GM23338 (cell line): ENCODE data around the gene ZCCHC24. TPM values are rescaled to one million over a fixed set of nuclear protein-coding genes. Genes with fewer than 3 reads are reported as not detected.

Experiments
- ATAC-seq: fragments of 200-7000 bp; cut with Tn5 transposase; 3 replicates; pipeline ENCODE4 v1.9.1; 2020
- DNase-seq: peaks from one replicate; pipeline ENCODE4 v3.0.0-alpha.2; 2015; ENCODE audit warnings: low spot score
- H2AFZ ChIP-seq: fragments of 200-600 bp; sonication (generic); 2 replicates; pipeline ENCODE4 v1.8.0; 2016; ENCODE audit warnings: antibody characterized with exemption, mild to moderate bottlenecking, moderate library complexity
- H3F3A ChIP-seq: fragments of 200-600 bp; sonication (generic); replicated peaks from 2 replicates; pipeline ENCODE4 v1.8.0; 2017; ENCODE audit warnings: antibody characterized with exemption, mixed run types, low read depth
- H3K27ac ChIP-seq: fragments of 200-600 bp; sonication (generic); 2 replicates; pipeline ENCODE4 v1.6.1; 2016; ENCODE audit warnings: low read depth
- H3K27me3 ChIP-seq: fragments of 200-600 bp; sonication (generic); 2 replicates; pipeline ENCODE4 v1.8.0; 2016; ENCODE audit warnings: mild to moderate bottlenecking, mixed run types, moderate library complexity; ENCODE audit not compliant: insufficient read depth
- H3K36me3 ChIP-seq: fragments of 200-600 bp; sonication (generic); 2 replicates; pipeline ENCODE4 v1.8.0; 2016; ENCODE audit warnings: mild to moderate bottlenecking; ENCODE audit not compliant: insufficient read depth
- H3K4me1 ChIP-seq: fragments of 200-600 bp; sonication (generic); 2 replicates; pipeline ENCODE4 v1.8.0; 2016; ENCODE audit warnings: mild to moderate bottlenecking, moderate library complexity; ENCODE audit not compliant: insufficient read depth
- H3K4me2 ChIP-seq: fragments of 200-600 bp; sonication (generic); 2 replicates; pipeline ENCODE4 v1.7.1; 2017; ENCODE audit warnings: mixed run types
- H3K4me3 ChIP-seq: fragments of 200-600 bp; sonication (generic); 2 replicates; pipeline ENCODE4 v1.6.1; 2016; ENCODE audit warnings: mixed run types
- H3K79me2 ChIP-seq: fragments of 200-600 bp; sonication (generic); replicated peaks from 2 replicates; pipeline ENCODE4 v1.8.0; 2017; ENCODE audit warnings: mild to moderate bottlenecking; ENCODE audit not compliant: insufficient read depth
- H3K9me2 ChIP-seq: fragments of 200-600 bp; sonication (generic); 2 replicates; pipeline ENCODE4 v1.8.0; 2017; ENCODE audit not compliant: insufficient read depth
- H4K20me1 ChIP-seq: fragments of 200-600 bp; sonication (generic); replicated peaks from 2 replicates; pipeline ENCODE4 v1.8.0; 2017; ENCODE audit warnings: mild to moderate bottlenecking; ENCODE audit not compliant: insufficient read depth
- H3K27ac Mint-ChIP-seq: 2 replicates; pipeline ENCODE4 v1.8.0; 2020; ENCODE audit warnings: inconsistent platforms, mild to moderate bottlenecking, moderate library complexity, mixed read lengths
- H3K27me3 Mint-ChIP-seq: 3 replicates; pipeline ENCODE4 v1.8.0; 2022; ENCODE audit warnings: low read depth, mild to moderate bottlenecking, moderate library complexity, mixed read lengths, inconsistent platforms; ENCODE audit not compliant: insufficient read depth, poor library complexity
- H3K36me3 Mint-ChIP-seq: 3 replicates; pipeline ENCODE4 v1.8.0; 2021; ENCODE audit warnings: low read depth, mild to moderate bottlenecking, inconsistent platforms, moderate library complexity, mixed read lengths
- H3K4me1 Mint-ChIP-seq: 3 replicates; pipeline ENCODE4 v1.8.0; 2020; ENCODE audit warnings: mild to moderate bottlenecking, inconsistent platforms, mixed read lengths
- H3K4me3 Mint-ChIP-seq: 3 replicates; pipeline ENCODE4 v1.8.0; 2021; ENCODE audit warnings: moderate library complexity, mild to moderate bottlenecking, inconsistent platforms, mixed read lengths
- H3K9me3 Mint-ChIP-seq: 3 replicates; pipeline ENCODE4 v1.8.0; 2020; ENCODE audit warnings: moderate library complexity, mild to moderate bottlenecking, inconsistent platforms, mixed read lengths
- ETS1 ChIP-seq: IDR thresholded peaks from 2 replicates; pipeline ENCODE4 v1.6.1; 2016; ENCODE audit warnings: antibody characterized with exemption
- EZH2 ChIP-seq: fragments of 200-600 bp; sonication (generic); IDR thresholded peaks from one replicate; pipeline ENCODE4 v1.8.0; 2017; ENCODE audit warnings: antibody characterized with exemption, mild to moderate bottlenecking, low read depth; ENCODE audit not compliant: unreplicated experiment
- EZH2phosphoT487 ChIP-seq: fragments of 200-600 bp; sonication (generic); IDR thresholded peaks from one replicate; pipeline ENCODE4 v1.8.1; 2018; ENCODE audit warnings: antibody characterized with exemption; ENCODE audit not compliant: unreplicated experiment
- JUNB ChIP-seq: IDR thresholded peaks from one replicate; pipeline ENCODE4 v1.6.1; 2016; ENCODE audit warnings: antibody characterized with exemption; ENCODE audit not compliant: unreplicated experiment
- POLR2AphosphoS5 ChIP-seq: IDR thresholded peaks from 2 replicates; pipeline ENCODE4 v1.6.1; 2016; ENCODE audit warnings: antibody characterized with exemption, low read depth
- STAT1 ChIP-seq: IDR thresholded peaks from one replicate; pipeline ENCODE4 v1.6.1; 2016; ENCODE audit warnings: antibody characterized with exemption; ENCODE audit not compliant: unreplicated experiment
- ZNF114 ChIP-seq: fragments of 250-450 bp; sonication (Bioruptor Pico); IDR thresholded peaks from 2 replicates; pipeline ENCODE4 v1.5.0; 2020; ENCODE audit warnings: mild to moderate bottlenecking, moderate library complexity
- ZNF331 ChIP-seq: fragments of 250-450 bp; sonication (Bioruptor Pico); IDR thresholded peaks from 2 replicates; pipeline ENCODE4 v1.5.0; 2020; ENCODE audit warnings: low read depth, mild to moderate bottlenecking, moderate library complexity
- polyA plus RNA-seq: library from polyadenylated mRNA; unstranded; fragments of >200 nt; fragmentation: Nextera tagmentation; extraction: Ambion mirVana; gene quantifications from 2 replicates; pipeline ENCODE4 v1.2.1, GENCODE V29; 2016
- total RNA-seq: library from RNA; depleted of rRNA; stranded (reverse); fragments of >200 nt; shearing (Covaris generic); gene quantifications from 2 replicates; pipeline ENCODE4 v1.2.3, GENCODE V29; 2014
- TF ChIP-seq, protein P1 (sequence below): IDR thresholded peaks from one replicate; pipeline ENCODE4 v1.6.1; 2018; ENCODE audit warnings: antibody characterized with exemption; ENCODE audit not compliant: unreplicated experiment
- TF ChIP-seq, protein P2 (sequence below), 2 experiments: fragments of 200-600 bp in 1 of 2; sonication (generic) in 1 of 2; conservative IDR thresholded peaks; 2 replicates each; pipeline versions ENCODE4 v1.5.1 to v1.6.1; 2016 to 2017; ENCODE audit warnings: antibody characterized with exemption in 2 of 2, low read depth in 2 of 2, mild to moderate bottlenecking in 2 of 2, moderate library complexity in 1 of 2

Gene ZCCHC24
- total and polyA plus RNA-seq, 2 experiments from 2014 or later: 2.0 to 10.1 TPM

- TF ChIP-seq, protein P1, sequence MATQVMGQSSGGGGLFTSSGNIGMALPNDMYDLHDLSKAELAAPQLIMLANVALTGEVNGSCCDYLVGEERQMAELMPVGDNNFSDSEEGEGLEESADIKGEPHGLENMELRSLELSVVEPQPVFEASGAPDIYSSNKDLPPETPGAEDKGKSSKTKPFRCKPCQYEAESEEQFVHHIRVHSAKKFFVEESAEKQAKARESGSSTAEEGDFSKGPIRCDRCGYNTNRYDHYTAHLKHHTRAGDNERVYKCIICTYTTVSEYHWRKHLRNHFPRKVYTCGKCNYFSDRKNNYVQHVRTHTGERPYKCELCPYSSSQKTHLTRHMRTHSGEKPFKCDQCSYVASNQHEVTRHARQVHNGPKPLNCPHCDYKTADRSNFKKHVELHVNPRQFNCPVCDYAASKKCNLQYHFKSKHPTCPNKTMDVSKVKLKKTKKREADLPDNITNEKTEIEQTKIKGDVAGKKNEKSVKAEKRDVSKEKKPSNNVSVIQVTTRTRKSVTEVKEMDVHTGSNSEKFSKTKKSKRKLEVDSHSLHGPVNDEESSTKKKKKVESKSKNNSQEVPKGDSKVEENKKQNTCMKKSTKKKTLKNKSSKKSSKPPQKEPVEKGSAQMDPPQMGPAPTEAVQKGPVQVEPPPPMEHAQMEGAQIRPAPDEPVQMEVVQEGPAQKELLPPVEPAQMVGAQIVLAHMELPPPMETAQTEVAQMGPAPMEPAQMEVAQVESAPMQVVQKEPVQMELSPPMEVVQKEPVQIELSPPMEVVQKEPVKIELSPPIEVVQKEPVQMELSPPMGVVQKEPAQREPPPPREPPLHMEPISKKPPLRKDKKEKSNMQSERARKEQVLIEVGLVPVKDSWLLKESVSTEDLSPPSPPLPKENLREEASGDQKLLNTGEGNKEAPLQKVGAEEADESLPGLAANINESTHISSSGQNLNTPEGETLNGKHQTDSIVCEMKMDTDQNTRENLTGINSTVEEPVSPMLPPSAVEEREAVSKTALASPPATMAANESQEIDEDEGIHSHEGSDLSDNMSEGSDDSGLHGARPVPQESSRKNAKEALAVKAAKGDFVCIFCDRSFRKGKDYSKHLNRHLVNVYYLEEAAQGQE: no peak
- TF ChIP-seq JUNB (no peak), EZH2 (no peak), POLR2AphosphoS5 (no peak), ZNF114 (CRISPR knock-in tag) (no peak), ETS1 (no peak), EZH2phosphoT487 (no peak), ZNF331 (CRISPR knock-in tag) (no peak)
- TF ChIP-seq, protein P2, sequence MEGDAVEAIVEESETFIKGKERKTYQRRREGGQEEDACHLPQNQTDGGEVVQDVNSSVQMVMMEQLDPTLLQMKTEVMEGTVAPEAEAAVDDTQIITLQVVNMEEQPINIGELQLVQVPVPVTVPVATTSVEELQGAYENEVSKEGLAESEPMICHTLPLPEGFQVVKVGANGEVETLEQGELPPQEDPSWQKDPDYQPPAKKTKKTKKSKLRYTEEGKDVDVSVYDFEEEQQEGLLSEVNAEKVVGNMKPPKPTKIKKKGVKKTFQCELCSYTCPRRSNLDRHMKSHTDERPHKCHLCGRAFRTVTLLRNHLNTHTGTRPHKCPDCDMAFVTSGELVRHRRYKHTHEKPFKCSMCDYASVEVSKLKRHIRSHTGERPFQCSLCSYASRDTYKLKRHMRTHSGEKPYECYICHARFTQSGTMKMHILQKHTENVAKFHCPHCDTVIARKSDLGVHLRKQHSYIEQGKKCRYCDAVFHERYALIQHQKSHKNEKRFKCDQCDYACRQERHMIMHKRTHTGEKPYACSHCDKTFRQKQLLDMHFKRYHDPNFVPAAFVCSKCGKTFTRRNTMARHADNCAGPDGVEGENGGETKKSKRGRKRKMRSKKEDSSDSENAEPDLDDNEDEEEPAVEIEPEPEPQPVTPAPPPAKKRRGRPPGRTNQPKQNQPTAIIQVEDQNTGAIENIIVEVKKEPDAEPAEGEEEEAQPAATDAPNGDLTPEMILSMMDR (conservative IDR thresholded peaks at IDR 0.05; ENCODE audit: low read depth in 2 of 2): no peak
These were observed 47.7 kb downstream of the ZCCHC24 start (continued) for GRCh38 chr10:79397575-79398303.

DNA sequence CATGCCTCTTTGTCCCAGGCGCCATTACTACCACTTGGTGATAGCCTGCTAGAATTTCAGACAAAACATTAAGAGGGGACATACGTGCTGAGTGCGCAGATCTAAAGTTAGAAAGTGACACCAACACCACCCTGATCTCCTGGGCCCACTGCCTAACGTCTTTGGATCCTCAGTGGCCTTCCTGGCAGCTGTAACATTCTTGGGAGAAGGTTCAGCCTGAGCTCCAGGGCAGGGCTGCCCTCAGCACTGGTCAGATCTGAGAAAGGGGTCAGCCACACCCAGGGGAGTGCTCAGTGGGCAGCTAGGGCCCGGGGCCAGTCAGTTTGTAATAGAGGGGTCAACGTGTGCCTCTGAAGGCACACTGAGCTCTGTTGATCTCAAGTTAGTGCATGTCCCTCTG, 48.4 kb downstream of the ZCCHC24 start:
- H2AFZ ChIP-seq: no peak overlapping the region
- ATAC-seq: no peak
- Mint-ChIP-seq H3K9me3 (no peaks in the 10 kb centered on the region), H3K36me3 (no peaks in the 10 kb centered on the region), H3K27ac (no peak overlapping the region), H3K4me1 (peaks cover 20% of the 10 kb centered on the region), H3K4me3 (no peak overlapping the region), H3K27me3 (no peaks in the 10 kb centered on the region)
- no peak overlapping the region for H3K4me2 ChIP-seq
- H3K79me2 ChIP-seq: no peaks in the 10 kb centered on the region
- TF ChIP-seq, protein P1: no peak
- TF ChIP-seq ZNF331 (CRISPR knock-in tag) (no peak), ETS1 (no peak), STAT1 (no peak)
- no peaks in the 10 kb centered on the region for H3K36me3 ChIP-seq
- no peaks in the 10 kb centered on the region for H4K20me1 ChIP-seq
- no peak overlapping the region for H3K27ac ChIP-seq
- H3F3A ChIP-seq: no peaks in the 10 kb centered on the region
- H3K9me2 ChIP-seq: no peaks in the 10 kb centered on the region
- H3K27me3 ChIP-seq: no peaks in the 10 kb centered on the region
- peaks cover 13% of the 10 kb centered on the region for H3K4me1 ChIP-seq
- DNase-seq: no peak
- no peak overlapping the region for H3K4me3 ChIP-seq
